H9 (cell line): ENCODE data around the gene CLEC4G. TPM values are rescaled to one million over a fixed set of nuclear protein-coding genes. Genes with fewer than 3 reads are reported as not detected.

ENCODE experiments used
- DNase-seq: peaks from one replicate; pipeline ENCODE4 v3.0.0-alpha.2; 2017
- H2AFZ ChIP-seq: one replicate; pipeline ENCODE4 v1.6.1; 2013; ENCODE audit warnings: mild to moderate bottlenecking, low read length, control low read depth, moderate library complexity
- H2AK5ac ChIP-seq: 2 replicates; pipeline ENCODE4 v1.6.1; 2013; ENCODE audit warnings: low read length, control low read depth, mixed read lengths; ENCODE audit not compliant: insufficient read length
- H2BK120ac ChIP-seq: one replicate; pipeline ENCODE4 v1.6.1; 2013; ENCODE audit warnings: low read depth, mild to moderate bottlenecking, low read length, control low read depth, inconsistent platforms; ENCODE audit not compliant: poor library complexity, severe bottlenecking
- H2BK12ac ChIP-seq: 2 replicates; pipeline ENCODE4 v1.6.1; 2013; ENCODE audit warnings: low read length, control low read depth, mixed read lengths, low read depth; ENCODE audit not compliant: insufficient read length
- H2BK15ac ChIP-seq: 2 replicates; pipeline ENCODE4 v1.6.1; 2013; ENCODE audit warnings: low read depth, low read length, control low read depth
- H2BK20ac ChIP-seq: one replicate; pipeline ENCODE4 v1.6.1; 2013; ENCODE audit warnings: low read depth, mild to moderate bottlenecking, low read length, control low read depth, inconsistent platforms; ENCODE audit not compliant: poor library complexity, severe bottlenecking
- H2BK5ac ChIP-seq: 2 replicates; pipeline ENCODE4 v1.6.1; 2013; ENCODE audit warnings: low read length, control low read depth, mixed read lengths; ENCODE audit not compliant: insufficient read length
- H3K14ac ChIP-seq: 2 replicates; pipeline ENCODE4 v1.6.1; 2013; ENCODE audit warnings: low read length, control low read depth; ENCODE audit not compliant: insufficient read depth
- H3K18ac ChIP-seq: 2 replicates; pipeline ENCODE4 v1.6.1; 2013; ENCODE audit warnings: low read depth, mild to moderate bottlenecking, mixed read lengths, low read length, control low read depth; ENCODE audit not compliant: insufficient read length
- H3K23ac ChIP-seq: 2 replicates; pipeline ENCODE4 v1.6.1; 2013; ENCODE audit warnings: low read length, control low read depth, mixed read lengths, low read depth; ENCODE audit not compliant: insufficient read length
- H3K23me2 ChIP-seq: 2 replicates; pipeline ENCODE4 v1.6.1; 2013; ENCODE audit warnings: low read depth, mild to moderate bottlenecking, mixed read lengths, low read length, control low read depth; ENCODE audit not compliant: insufficient read length, poor library complexity, severe bottlenecking
- H3K27ac ChIP-seq: 2 replicates; pipeline ENCODE4 v1.5.1; 2013; ENCODE audit warnings: low read length, control low read depth, mixed read lengths, low read depth; ENCODE audit not compliant: insufficient read length
- H3K27me3 ChIP-seq: 2 replicates; pipeline ENCODE4 v1.6.1; 2013; ENCODE audit warnings: low read length, control low read depth, inconsistent platforms; ENCODE audit not compliant: insufficient read depth
- H3K4ac ChIP-seq: 2 replicates; pipeline ENCODE4 v1.6.1; 2013; ENCODE audit warnings: low read depth, mild to moderate bottlenecking, control low read depth, inconsistent platforms, low read length, moderate library complexity
- H3K4me1 ChIP-seq: 2 replicates; pipeline ENCODE4 v1.6.1; 2013; ENCODE audit warnings: low read length, control low read depth, inconsistent platforms; ENCODE audit not compliant: insufficient read depth
- H3K4me2 ChIP-seq: 2 replicates; pipeline ENCODE4 v1.6.1; 2013; ENCODE audit warnings: low read length, control low read depth, mixed read lengths; ENCODE audit not compliant: insufficient read length, insufficient read depth
- H3K56ac ChIP-seq: 2 replicates; pipeline ENCODE4 v1.6.1; 2013; ENCODE audit warnings: low read depth, mild to moderate bottlenecking, mixed read lengths, low read length, control low read depth; ENCODE audit not compliant: insufficient read length
- H3K79me1 ChIP-seq: 2 replicates; pipeline ENCODE4 v1.6.1; 2013; ENCODE audit warnings: low read depth, mild to moderate bottlenecking, moderate library complexity, low read length, control low read depth, inconsistent platforms; ENCODE audit not compliant: insufficient read depth, poor library complexity, severe bottlenecking
- H3K79me2 ChIP-seq: 2 replicates; pipeline ENCODE4 v1.6.1; 2013; ENCODE audit warnings: low read length, control low read depth, inconsistent platforms; ENCODE audit not compliant: insufficient read depth
- H3K9ac ChIP-seq: 2 replicates; pipeline ENCODE4 v1.6.1; 2013; ENCODE audit warnings: low read length, control low read depth, mixed read lengths; ENCODE audit not compliant: insufficient read length; ENCODE audit errors: extremely low read depth
- H3K9me3 ChIP-seq: one replicate; pipeline ENCODE4 v1.6.1; 2013; ENCODE audit warnings: low read depth, low read length, inconsistent platforms; ENCODE audit not compliant: control insufficient read depth
- H3T11ph ChIP-seq: one replicate; pipeline ENCODE4 v1.6.1; 2013; ENCODE audit warnings: mild to moderate bottlenecking, low read length, control low read depth, inconsistent platforms
- H4K20me1 ChIP-seq: one replicate; pipeline ENCODE4 v1.6.1; 2013; ENCODE audit not compliant: control insufficient read depth, insufficient read length, insufficient read depth
- H4K5ac ChIP-seq: 2 replicates; pipeline ENCODE4 v1.6.1; 2013; ENCODE audit warnings: low read depth, mild to moderate bottlenecking, mixed read lengths, low read length, control low read depth; ENCODE audit not compliant: insufficient read length
- H4K8ac ChIP-seq: replicated peaks from 2 replicates; pipeline ENCODE4 v1.6.1; 2013; ENCODE audit warnings: low read length, control low read depth, mixed read lengths, low read depth; ENCODE audit not compliant: insufficient read length
- H4K91ac ChIP-seq: 2 replicates; pipeline ENCODE4 v1.6.1; 2013; ENCODE audit warnings: low read depth, mild to moderate bottlenecking, moderate library complexity, mixed read lengths, low read length, control low read depth; ENCODE audit not compliant: insufficient read length
- H3K27ac Mint-ChIP-seq, 3 experiments: 2 replicates in 2 of 3; 3 replicates in 1 of 3; pipeline ENCODE4 v1.8.0; 2020 to 2021; ENCODE audit warnings: mixed read lengths in 3 of 3, mild to moderate bottlenecking in 1 of 3, moderate library complexity in 1 of 3
- H3K27me3 Mint-ChIP-seq: 2 replicates; pipeline ENCODE4 v1.8.0; 2021; ENCODE audit warnings: low read depth, mild to moderate bottlenecking, moderate library complexity, mixed read lengths
- H3K36me3 Mint-ChIP-seq, 3 experiments: 2 replicates in 2 of 3; 3 replicates in 1 of 3; pipeline ENCODE4 v1.8.0; 2020 to 2021; ENCODE audit warnings: low read depth in 3 of 3, mixed read lengths in 3 of 3; ENCODE audit not compliant: insufficient read depth in 1 of 3
- H3K4me1 Mint-ChIP-seq, 2 experiments: 2 replicates each; pipeline ENCODE4 v1.8.0; 2020; ENCODE audit warnings: mixed read lengths in 2 of 2
- H3K4me3 Mint-ChIP-seq, 2 experiments: 2 replicates in 1 of 2; 3 replicates in 1 of 2; pipeline ENCODE4 v1.8.0; 2020 to 2021; ENCODE audit warnings: mild to moderate bottlenecking in 2 of 2, mixed read lengths in 2 of 2, moderate library complexity in 1 of 2
- H3K9me3 Mint-ChIP-seq, 2 experiments: 2 replicates in 1 of 2; 3 replicates in 1 of 2; pipeline ENCODE4 v1.8.0; 2020; ENCODE audit warnings: mild to moderate bottlenecking in 2 of 2, mixed read lengths in 2 of 2, moderate library complexity in 1 of 2
- WGBS: extraction: QIAGEN DNeasy Blood & Tissue Kit; methylation state at CpG from one replicate; pipeline ENCODE4 v1.1.7; 2013; ENCODE audit warnings: missing lambda C conversion rate, low lambda C conversion rate, mixed read lengths; ENCODE audit not compliant: insufficient read length; ENCODE audit errors: extremely low coverage; 5-methylcytosine and 5-hydroxymethylcytosine counted together
- total RNA-seq: library from RNA; stranded (reverse); gene quantifications from 2 replicates; pipeline ENCODE4 v1.2.1, GENCODE V29; 2021
- TF ChIP-seq, protein P1 (sequence below): fragments of 200-600 bp; sonication (generic); conservative IDR thresholded peaks from 3 replicates; pipeline ENCODE4 v1.8.0; 2021; ENCODE audit warnings: antibody characterized with exemption, mild to moderate bottlenecking

The CLEC4G gene
- total RNA-seq, 1 experiment from 2014 or later = not detected

DNA sequence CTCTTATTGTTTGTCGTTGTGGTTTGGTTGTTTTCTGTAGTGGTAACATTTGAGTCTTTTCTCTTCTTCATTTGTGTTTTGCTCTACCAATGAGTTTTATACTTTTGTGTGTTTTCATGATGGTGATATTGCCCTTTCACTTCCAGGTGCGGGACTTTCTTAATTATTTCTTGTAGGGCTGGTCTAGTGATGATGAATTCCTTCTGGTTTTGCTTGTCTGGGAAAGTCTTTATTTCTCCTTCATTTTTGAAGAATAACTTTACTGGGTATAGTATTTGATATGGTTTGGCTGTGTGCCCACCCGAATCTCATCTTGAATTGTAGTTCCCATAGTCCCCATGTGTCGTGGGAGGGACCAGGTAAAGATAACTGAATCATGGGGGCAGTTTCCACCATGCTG is 24.3 kb upstream of the CLEC4G start:
- Mint-ChIP-seq H3K4me1 (peaks cover 0 to 1% of the 10 kb centered on the region in 2 experiments; a peak in 1 of 4 replicates), H3K9me3 (peaks cover 42 to 67% of the 10 kb centered on the region in 2 experiments), H3K27me3 (peaks cover 29% of the 10 kb centered on the region), H3K27ac (no peak overlapping the region), H3K36me3 (peaks cover 8 to 22% (median 10%) of the 10 kb centered on the region in 3 experiments), H3K4me3 (no peak overlapping the region)
- Histone ChIP-seq H3K18ac (no peak overlapping the region), H3K23me2 (no peaks in the 10 kb centered on the region), H2BK5ac (no peak overlapping the region), H4K20me1 (no peaks in the 10 kb centered on the region), H3K27ac (no peak overlapping the region), H3K14ac (no peak overlapping the region), H2BK120ac (no peak overlapping the region), H3K4me2 (no peak overlapping the region), H4K91ac (no peak overlapping the region), H3K27me3 (no peaks in the 10 kb centered on the region), H3K79me2 (no peaks in the 10 kb centered on the region), H4K8ac (no peak overlapping the region), H3K9ac (no peak overlapping the region), H2BK15ac (no peak overlapping the region), H3K56ac (no peak overlapping the region), H3K4ac (no peak overlapping the region), H3K79me1 (no peaks in the 10 kb centered on the region), H3K4me1 (no peaks in the 10 kb centered on the region), H3T11ph (no peak overlapping the region), H2AK5ac (no peak overlapping the region), H2AFZ (no peak overlapping the region), H3K23ac (no peak overlapping the region), H2BK20ac (no peak overlapping the region), H3K9me3 (peaks cover 20% of the 10 kb centered on the region), H4K5ac (no peak overlapping the region), H2BK12ac (no peak overlapping the region)
- no peak for DNase-seq
- WGBS = no CpG with 5 or more reads among the region's 4 CpGs
- TF ChIP-seq, protein P1, sequence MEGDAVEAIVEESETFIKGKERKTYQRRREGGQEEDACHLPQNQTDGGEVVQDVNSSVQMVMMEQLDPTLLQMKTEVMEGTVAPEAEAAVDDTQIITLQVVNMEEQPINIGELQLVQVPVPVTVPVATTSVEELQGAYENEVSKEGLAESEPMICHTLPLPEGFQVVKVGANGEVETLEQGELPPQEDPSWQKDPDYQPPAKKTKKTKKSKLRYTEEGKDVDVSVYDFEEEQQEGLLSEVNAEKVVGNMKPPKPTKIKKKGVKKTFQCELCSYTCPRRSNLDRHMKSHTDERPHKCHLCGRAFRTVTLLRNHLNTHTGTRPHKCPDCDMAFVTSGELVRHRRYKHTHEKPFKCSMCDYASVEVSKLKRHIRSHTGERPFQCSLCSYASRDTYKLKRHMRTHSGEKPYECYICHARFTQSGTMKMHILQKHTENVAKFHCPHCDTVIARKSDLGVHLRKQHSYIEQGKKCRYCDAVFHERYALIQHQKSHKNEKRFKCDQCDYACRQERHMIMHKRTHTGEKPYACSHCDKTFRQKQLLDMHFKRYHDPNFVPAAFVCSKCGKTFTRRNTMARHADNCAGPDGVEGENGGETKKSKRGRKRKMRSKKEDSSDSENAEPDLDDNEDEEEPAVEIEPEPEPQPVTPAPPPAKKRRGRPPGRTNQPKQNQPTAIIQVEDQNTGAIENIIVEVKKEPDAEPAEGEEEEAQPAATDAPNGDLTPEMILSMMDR = no peak
